Forelimb muscle (tissue), 1 donor: ENCODE data around the gene COPZ1. TPM values are rescaled to one million over a fixed set of nuclear protein-coding genes. Genes with fewer than 3 reads are reported as not detected.

Experiments
- DNase-seq: peaks from one replicate; pipeline ENCODE4 v3.0.0-alpha.2; 2013; ENCODE audit warnings: low read depth
- polyA plus RNA-seq: library from polyadenylated mRNA; unstranded; fragments of 120-200 nt; gene quantifications from one replicate; pipeline ENCODE4 v1.2.1, GENCODE V29; 2013; ENCODE audit not compliant: insufficient read length

Gene COPZ1
- polyA plus RNA-seq, 1 donor = 135 TPM

DNA sequence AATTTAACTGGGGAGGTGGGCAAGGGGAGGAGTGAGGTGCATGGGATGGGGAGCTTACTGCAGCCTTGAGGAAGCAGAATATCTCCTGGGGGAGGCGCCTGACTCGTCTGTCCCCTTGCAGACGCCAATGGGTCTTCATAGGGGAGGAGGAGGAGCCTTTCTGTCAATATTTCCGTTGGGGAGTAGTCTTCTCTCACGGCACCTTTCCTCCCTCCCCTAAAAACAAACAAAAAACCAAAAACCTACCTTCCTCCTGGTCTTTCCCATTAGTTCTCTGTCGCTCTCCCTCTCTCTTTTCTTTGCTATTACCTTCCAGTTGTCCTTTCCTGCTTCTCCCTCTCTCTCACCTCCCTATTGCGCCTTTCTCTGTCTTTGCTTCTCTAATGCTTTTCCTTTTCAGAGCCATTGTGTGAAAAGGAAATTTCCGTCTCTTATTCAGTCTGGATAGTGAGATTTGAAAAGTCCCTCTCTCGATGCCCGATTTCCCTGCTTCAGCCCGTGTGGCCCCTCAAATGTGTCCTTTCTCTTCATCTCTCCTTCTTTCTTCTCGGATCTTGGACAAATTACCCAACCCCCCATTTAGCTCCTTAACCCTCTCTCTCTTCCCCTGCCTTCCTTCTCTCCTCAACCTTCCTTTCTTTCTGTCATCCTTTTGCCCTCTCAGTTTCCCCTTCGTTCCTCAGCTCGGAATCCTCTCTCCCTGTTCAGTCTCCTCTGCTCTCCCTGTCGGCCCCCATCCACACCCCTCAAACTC, 33.4 kb downstream of the COPZ1 start:
- no peak for DNase-seq

DNA sequence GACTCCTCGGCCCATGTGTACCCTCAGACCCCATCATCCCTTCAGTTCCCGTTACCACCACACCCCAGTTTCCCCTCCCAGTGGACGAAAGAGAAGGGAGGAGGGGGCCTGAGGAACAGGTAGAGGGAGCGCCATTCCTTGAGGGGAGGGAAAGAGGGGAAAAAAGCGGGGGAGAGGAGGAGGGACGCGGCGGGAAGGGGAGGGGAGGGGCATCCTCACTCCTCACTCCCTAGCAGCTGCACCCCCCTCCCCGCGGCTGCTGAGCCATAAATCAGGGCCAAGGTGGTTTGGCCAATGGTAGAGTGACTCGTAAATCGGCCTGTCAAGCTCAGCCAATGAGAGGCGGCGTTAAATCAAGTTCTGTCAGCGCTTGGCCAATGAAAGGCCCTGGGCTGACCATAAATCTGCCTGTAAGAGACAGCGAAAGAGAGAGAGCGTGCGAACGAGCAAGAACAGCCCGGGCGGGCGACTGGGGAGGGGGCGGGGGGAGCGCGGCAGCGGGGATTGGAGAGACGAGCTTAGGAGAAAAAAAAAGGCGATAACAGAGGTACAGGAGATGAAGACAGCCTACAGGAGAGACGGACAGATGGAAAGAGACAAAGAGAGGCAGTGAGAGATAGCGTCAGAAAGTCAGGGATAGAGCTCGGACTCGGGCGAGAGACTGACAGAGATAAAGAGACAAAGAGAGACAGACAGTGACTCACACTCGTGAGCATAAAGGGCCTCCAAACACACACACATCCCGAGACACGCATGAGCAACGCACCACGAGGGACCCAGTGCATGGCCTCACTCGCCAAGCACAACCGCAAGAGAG, 34.2 kb downstream of the COPZ1 start:
- peak; percentile 99 for DNase-seq

DNA sequence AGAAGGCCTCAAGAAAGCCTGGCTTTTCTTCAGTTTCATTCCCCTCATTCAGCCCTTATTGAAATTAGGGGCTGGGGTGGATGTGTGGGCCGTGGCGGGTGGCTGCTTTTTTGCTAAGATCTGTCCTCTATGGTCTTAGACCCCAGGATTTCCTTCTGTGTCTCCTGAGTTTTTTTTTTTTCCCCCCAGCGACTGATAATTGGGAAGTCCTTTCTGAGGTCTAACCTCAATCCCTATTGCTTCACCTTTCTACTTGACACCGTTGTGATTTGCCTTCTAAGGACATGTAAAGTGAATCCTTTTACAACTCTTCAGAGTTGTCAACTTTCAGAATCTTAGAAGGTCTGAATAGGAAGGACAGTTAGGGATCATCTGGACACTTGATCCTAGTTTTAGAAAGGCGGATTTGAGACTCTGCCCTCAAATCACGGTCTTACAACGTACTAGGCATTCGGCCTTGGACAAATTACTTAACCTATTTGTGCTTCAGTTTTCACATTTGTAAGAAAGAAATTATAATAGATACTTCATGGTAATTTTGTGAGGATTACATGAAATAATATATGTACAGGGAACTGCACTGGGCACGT, 34.9 kb downstream of the COPZ1 start:
- no peak for DNase-seq

DNA sequence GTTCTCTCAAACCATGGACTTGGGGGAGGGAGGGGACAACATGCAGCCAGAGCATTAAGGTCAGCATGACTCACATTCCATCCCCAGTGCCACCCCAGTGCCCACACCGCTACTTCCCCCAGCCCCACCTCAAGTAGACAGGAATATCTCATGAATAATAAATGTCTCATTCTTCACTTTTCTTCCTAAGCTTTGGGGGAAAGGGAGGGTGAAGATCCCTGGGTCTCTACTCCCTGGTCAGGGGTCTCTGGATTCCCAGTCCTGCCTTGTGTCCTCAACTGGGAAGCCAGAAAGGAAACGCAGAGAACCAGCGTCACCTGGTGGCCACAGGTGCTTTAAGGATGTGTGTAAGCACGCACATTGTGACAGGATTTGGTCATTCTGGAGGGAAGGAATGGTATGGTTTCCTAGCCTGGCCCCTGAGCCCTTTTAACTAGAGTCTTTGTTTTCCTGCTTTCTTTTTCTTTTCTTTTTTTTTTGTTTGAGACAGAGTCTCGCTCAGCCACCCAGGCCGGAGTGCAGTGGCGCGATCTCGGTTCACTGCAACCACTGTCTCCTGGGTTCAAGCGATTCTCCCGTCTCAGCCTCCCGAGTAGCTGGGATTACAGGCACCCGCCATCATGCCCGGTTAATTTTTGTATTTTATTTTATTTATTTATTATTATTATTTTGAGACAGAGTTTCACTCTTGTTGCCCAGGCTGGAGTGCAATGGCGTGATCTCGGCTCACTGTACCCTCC, 36.0 kb downstream of the COPZ1 start:
- DNase-seq = no peak

DNA sequence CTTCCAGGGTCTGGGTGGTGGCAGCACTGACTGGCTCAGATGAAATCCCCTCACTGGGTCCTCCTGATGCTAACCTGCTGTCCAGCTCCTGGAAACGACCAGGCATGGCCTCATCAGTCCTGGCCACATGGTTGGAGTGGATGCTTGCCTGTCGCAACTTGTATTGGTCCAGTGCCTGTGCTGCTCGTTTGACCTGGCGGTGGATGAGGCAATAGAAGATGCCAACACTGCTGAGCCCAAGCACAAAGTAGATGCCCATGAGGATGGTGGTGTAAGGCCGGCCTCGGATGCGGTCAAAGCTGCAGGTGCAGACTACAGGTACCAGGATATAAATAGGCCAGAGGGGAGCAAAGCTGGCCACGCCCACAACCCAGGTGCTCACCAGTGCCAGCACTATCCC, 38.1 kb downstream of the COPZ1 start:
- no peak for DNase-seq

DNA sequence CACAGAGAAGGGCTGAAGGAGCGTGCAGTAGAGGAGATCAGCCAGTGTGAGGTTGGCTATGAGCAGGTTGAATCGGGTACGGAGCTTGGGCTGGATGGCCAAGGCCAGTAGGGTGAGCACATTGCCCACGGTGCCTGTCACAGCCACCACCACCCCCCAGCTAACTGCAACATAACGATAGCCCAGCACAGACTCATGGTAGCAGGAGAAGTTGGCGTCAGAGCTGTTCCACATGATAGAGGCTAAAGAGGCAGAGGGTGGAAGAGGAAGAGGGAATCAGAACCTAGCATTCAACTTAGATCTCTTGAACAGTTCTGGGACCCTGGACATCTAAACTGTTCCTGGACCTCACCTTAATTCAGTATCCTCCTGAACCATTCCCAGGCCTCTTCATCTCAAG, 38.7 kb downstream of the COPZ1 start:
- DNase-seq = no peak

DNA sequence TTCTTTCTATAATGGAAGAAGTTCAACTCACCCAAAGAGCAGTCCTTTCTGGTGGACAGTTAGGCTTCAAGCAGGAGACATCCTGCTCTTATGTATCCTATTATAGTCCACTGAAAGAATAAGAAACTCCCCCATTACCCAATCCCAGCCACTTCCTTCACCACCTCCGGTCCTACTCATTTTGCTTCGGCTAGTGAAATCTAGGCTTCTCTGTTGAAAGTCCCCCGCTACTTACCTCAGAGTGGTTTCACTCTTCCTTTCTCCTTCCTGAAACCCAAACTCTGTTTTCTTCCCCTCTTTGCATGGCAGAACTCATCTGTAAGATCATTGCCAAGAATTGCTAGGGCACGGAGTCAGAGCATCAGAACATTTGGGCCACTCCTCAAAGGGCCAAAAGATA, 39.5 kb downstream of the COPZ1 start, which contains the start of gene GPR84:
GPR84 (minus strand) TSS at position 74 of the 400 bp plus-strand sequence. CDS start 635 bp downstream, outside the sequence.
- no peak for DNase-seq

DNA sequence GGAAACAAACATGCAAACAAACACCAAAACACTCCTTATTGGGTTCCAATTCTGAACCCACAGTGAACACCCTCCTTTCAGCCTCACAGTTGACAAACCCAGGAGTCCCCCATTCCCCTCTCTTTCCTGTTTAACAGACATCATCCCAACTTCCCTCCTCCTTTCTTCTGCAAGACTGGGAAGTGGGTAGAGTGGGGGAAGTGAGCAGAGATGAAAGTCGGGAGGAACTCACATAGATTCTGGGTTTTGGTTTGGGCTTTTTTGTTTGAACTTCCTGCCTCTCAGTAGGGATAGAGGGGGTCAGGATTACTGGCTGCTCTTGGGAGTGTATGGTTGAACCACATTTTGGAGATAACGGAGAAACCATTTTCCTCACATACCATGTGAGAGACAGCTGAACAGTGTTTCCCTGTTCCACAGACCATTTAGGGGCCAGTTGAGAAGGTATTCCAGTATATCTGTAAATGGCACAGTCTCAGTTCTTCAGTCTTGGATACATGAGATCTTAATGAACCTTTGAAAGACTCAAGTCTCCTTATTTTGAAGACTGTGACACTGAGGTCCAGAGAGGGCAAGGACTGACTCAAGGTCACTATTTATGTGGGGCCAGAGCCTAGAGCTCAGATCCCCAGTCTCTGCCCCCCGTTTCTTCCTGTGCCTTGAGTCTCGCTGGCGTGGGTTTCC, 43.2 kb downstream of the COPZ1 start:
- no peak for DNase-seq

DNA sequence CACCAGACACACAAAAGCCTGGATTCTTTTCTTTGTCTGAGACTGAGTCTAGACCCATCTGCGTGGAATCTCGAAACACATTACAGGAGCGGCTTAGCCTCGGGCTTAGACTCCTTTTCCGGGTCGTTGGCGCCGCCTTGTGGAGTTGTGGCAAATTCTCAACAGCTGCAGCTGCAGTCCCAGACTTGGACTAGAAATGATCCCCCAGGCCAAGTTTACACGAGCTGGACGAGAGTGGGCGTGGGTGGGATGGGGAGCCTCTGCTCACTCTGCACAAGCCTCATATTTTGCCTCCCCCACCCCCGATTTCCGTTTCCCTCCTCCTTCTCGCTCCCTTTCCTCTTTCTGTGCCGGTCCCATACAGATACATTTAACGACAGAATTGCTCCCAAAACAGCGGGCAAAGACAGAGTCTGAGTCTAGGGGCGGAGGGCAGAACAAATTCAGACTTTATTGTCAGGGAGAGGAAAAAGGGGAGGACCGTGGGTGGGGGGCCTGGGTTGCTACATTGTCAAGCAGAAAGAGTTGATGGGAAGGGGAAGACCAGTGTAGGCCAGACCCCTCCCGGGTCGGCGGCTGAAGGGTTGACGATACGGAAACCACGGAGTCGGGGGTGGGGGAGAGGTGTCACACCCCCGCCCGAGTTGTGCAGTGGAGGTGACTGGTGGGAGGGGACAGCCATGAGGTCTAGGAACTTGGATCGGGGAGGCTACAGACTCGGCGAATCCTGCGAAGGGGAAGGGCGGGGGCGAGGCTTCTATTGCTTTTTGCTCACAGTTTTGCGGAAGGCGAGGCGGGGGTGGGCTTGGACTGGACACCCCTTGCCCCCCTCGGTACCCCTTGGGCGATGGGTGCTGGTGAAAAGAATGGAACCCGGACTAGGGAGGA, 44.0 kb downstream of the COPZ1 start:
- DNase-seq = peak; percentile 92

DNA sequence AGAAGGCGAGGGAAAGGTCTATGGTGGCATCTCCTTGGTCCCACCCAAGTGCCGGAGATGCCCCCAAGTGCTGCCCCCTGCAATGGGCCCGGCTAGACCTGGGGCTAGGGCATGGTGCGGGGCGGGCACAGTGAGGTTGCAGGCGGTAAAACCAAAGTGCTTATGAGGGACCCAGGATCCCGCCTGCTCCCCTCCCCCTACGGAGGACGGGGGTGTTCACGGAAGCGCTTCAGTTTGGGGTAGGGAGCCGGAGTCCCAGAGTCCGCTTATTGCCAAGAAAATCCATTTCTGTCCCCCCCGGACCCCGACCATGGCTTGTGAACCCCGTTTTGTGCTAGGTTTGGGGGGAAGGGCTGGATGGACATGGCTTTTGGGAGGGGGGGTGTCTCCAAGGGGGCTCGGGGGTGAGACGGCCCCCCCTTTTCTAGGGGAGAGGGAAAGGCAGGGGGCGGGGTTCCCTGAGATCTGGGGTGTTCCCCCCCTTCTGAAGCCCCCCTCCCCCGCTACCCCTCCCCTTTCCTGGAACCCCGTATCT, 44.7 kb downstream of the COPZ1 start:
- no peak for DNase-seq

DNA sequence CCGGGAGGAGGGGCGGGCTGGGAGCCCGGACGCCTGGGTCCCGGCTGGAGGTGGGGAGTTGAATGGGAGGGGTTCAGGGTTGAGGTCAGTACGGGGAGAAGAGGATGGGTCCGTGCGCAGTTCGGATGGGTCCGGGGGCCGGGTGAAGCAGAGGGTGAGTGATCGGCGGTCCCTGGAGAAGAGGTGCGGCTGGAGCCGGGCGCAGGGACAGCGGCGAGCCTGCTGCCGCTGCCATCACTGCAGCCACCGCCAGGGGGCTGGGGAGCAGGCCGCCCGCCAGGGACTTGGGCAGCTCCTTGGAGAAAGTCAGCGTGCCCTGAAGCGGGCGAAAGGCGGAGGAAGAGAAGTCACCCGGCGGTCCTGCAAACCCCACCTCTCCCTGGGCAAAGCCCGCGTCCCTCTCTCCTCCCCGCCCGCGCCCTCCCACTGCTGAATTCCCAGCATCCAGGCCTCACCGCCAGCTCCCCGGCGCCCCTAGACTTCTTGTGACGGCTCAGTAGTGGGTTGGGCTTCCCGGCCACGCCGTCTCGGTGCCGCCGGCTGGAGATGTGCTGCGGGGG, 45.3 kb downstream of the COPZ1 start:
- no peak for DNase-seq

DNA sequence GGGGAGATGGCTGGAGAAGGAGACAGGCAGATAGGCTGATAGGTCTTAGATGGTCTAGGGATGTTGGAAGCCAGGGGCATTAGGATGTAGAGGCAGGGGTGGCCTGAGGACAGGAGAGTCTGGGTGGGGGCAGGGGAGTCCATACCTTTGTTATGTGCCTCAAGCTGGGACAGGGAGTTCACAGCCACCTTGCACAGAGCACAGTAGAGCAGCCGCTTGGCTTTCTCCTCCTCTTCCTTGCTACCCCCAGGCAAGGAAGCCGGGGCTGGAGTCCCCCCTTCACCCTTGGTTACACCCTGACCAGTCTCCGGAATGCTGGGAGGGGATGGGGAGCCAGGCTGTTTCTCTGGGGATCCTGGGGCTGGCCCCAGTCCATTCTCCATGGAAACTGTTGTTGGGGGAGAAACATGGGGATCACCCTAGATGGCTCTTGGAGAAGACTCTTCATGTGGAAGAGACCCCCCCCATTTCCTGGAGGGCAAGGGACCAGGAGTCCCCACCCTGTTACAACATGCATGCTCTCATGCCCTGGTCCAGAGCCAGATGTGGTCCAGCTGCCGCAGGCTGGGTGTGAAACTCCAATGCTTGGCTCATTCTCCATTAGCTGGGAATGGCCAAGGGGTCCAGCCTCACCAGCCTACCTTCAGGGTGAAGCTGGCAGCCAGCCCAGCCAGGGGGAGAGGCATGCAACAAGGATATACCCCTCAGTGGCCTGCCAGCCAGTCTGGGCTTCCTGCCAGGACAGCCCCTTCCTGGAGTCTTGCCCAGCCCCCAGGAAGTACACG, 46.6 kb downstream of the COPZ1 start:
- no peak for DNase-seq

DNA sequence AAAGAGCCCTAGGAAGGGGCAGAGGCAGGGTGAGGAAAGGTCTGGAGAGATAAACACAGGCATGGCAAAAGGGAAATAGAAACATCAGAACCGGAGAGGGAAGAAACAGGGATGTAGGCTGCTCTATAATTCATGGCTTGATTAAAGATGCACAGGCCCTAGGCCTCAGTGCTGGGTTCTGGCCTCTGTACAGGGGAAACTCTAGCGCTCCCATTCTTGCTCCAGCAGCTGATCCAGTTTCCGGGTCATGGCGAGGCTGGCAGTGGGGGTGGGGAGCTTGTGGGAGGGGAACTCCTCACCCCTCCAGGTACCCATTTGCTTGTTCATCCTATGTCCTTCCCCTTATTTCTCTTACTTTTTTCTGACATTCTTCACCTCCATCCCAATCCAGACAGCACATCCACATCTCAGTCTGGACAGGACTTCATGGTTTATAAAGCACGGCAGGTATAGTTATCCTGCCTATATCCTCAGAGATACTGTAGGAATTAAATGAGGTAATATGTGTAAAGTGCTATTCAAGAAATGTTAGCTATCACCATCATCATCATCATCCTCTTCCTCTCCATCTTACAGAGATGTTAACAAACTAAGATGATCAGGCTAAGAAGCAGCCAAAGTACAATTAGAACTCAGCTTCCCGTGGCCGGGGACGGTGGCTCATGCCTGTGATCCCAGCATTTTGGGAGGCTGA, 47.3 kb downstream of the COPZ1 start:
- no peak for DNase-seq

DNA sequence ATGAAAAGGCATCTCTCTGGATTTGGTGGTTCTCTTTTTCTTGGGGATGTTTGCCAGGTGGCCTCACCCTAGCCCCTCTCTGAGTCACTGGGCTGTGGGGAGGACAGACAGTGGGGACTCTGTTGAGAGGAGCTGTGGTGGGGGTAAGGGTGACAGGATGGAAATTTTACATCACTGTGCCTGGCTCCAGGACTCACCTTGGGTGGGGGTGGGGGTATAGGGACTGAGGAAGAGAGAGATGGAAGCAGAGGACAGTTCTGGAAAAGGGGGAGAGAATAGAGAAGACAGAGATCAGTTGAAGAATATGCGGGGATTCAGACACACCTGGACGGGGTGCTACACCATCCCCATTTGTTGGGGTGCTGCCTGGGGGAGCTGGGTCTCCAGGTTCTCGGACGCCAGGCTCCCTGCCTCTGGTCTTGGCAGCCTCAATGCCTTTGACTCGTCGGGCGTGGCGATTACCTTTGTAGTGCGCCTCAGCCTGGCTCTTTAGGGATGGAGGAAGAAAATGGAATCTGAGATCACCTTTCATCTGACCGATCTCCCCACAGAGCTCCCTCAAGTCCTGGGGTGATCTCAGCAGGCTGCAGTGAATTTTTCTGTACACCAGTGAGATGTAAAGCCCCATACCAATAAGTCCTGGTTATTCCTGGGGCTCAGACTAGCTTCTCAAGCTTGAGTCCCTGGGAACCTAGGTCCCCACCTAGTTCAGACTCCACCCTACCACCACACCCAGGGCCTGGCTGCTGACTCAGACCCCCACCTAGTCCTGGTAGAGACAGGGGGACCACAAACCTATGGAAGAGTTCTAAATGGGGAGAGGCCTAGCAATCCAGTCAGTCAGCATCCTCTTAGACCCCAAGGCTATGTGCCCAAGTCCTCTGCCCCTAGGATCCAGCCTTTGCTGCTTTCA, 49.0 kb downstream of the COPZ1 start:
- no peak for DNase-seq

DNA sequence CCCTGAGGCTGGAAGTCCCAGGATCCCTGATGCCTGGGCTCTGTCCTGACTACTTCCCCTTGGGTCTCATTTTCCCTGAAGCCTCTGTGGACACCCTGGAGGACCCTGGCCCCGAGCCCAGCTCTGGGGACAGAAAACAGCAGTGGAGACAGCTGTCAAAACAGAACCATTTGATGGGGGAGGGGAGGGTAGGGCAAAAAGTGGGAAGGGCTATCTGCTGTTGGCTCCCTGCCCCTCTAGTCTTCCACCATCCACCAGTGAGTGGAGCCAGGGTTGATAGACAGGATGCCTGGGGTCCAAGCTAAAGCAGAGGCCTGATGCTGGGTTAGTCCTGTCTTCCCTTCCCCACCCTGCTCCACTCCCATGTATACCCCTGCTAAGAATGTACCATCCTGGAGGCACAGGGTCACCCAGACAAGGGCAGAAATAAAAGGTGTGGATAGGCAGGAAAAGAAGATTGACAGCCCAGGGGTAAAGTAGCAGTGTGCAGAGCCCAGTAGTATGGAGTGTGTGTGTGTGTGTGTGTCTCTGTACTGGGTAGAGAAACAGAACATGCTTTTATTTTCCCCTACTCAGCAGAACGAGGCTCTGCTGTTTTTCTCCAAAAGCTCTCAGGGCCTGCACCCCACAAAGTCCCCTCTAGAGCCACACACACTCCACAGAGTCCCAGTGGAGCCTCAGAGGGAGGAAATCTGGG, 49.8 kb downstream of the COPZ1 start:
- no peak for DNase-seq

DNA sequence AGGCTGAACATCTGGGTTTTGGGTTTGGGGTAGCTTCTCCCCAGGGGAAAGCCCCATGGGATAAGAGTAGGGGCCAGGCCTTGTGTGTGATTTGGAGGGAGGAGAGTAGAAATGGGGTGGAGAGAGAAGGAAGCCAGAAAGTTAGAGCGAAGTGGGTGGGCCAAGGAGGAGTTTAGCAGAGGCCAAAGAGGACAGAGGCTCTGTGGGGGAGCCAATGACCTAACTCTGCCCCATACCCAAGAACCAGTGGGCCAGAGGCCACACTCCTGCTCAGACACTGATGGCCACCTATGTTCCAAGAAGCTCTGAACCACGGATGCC, 50.3 kb downstream of the COPZ1 start:
- DNase-seq = no peak

DNA sequence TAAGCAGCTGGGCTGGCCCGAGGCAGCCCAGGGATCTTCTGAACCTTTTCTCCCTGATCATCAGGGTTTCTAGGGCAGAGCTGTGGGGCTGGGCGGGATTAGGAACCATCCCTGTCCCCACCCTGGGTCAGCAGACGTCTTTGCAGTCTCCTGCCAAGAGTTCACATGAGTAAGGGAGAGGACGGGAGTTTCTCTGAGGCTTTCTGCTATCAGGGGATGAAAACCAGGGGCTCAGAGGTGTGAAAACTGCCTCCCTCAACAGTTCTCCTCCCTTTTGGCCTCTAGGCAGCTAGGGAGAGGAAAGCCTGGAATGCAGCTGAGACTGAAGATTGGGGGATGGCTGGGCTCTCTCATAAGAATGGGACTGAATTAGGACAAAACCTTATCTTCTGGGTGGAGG, 51.7 kb downstream of the COPZ1 start:
- no peak for DNase-seq
